NOMO-1 treated with dmso at 0.1 percent for 144 hours (cell line): ENCODE results near the gene CPNE4.

Source experiments
- DNase-seq: peaks from one replicate; lab custom pipeline; 2025; ENCODE audit not compliant: unreplicated experiment; lab: John Stamatoyannopoulos, UW

The CPNE4 gene

GRCh38 chr3:131803113-131803512, 231.7 kb downstream of the CPNE4 start:
- DNase-seq = no peak

GRCh38 chr3:131802029-131802428, 232.8 kb downstream of the CPNE4 start:
- no peak for DNase-seq

- DNase-seq = no peak
Measured at GRCh38 chr3:131801566-131801965, 233.2 kb downstream of the CPNE4 start.

- DNase-seq = no peak
Measured at GRCh38 chr3:131797776-131798175, 237.0 kb downstream of the CPNE4 start.

- DNase-seq = no peak
Measured at GRCh38 chr3:131796558-131797198, 238.1 kb downstream of the CPNE4 start.

- DNase-seq = no peak
Measured at GRCh38 chr3:131796111-131796510, 238.7 kb downstream of the CPNE4 start.

GRCh38 chr3:131795390-131796090, 239.3 kb downstream of the CPNE4 start:
- DNase-seq = peak; percentile 60

- peak; percentile 20 for DNase-seq
Measured at GRCh38 chr3:131794766-131795388, 239.9 kb downstream of the CPNE4 start.

- no peak for DNase-seq
Measured at GRCh38 chr3:131793870-131794269, 240.9 kb downstream of the CPNE4 start.

- DNase-seq = no peak
Measured at GRCh38 chr3:131789188-131789587, 245.6 kb downstream of the CPNE4 start.

GRCh38 chr3:131786386-131786785, 248.4 kb downstream of the CPNE4 start:
- DNase-seq = no peak

GRCh38 chr3:131782751-131783150, 252.1 kb downstream of the CPNE4 start:
- no peak for DNase-seq

- DNase-seq = no peak
Measured at GRCh38 chr3:131778526-131778925, 256.3 kb downstream of the CPNE4 start.

GRCh38 chr3:131775650-131776049, 259.2 kb downstream of the CPNE4 start:
- DNase-seq = no peak

- no peak for DNase-seq
Measured at GRCh38 chr3:131772269-131773026, 262.4 kb downstream of the CPNE4 start.

GRCh38 chr3:131762981-131763564, 271.7 kb downstream of the CPNE4 start:
- no peak for DNase-seq

- DNase-seq = no peak
Measured at GRCh38 chr3:131756405-131756804, 278.4 kb downstream of the CPNE4 start.

- DNase-seq = no peak
Measured at GRCh38 chr3:131755380-131755779, 279.4 kb downstream of the CPNE4 start.

- no peak for DNase-seq
Measured at GRCh38 chr3:131750256-131750655, 284.6 kb downstream of the CPNE4 start.

- DNase-seq = no peak
Measured at GRCh38 chr3:131749826-131750225, 285.0 kb downstream of the CPNE4 start.

- no peak for DNase-seq
Measured at GRCh38 chr3:131747466-131747865, 287.3 kb downstream of the CPNE4 start.
